Thyroid gland (tissue), 4 donors: ENCODE results near the gene HES1. TPM values are rescaled to one million over a fixed set of nuclear protein-coding genes. Genes with fewer than 3 reads are reported as not detected.

Experiments
- DNase-seq, 2 donors: peaks; one replicate each; pipeline ENCODE4 v3.0.0-alpha.2; 2019
- H3K27ac ChIP-seq, 3 donors: fragments of 200-600 bp; sonication (generic); 1 replicate in 2 of 3; 2 replicates in 1 of 3; pipeline ENCODE4 v1.5.1; 2016 to 2019; ENCODE audit warnings: mild to moderate bottlenecking in 1 of 3, moderate library complexity in 1 of 3
- H3K27me3 ChIP-seq: fragments of 200-600 bp; sonication (generic); one replicate; pipeline ENCODE4 v1.5.1; 2019
- H3K36me3 ChIP-seq, 2 donors: fragments of 200-600 bp; sonication (generic); one replicate each; pipeline ENCODE4 v1.5.1; 2016 to 2019
- H3K4me1 ChIP-seq, 2 donors: fragments of 200-600 bp; sonication (generic); one replicate each; pipeline ENCODE4 v1.5.1; 2017 to 2019
- H3K4me3 ChIP-seq, 3 donors: fragments of 200-600 bp; sonication (generic); replicated peaks in 1 of 3; 1 replicate in 2 of 3; 2 replicates in 1 of 3; pipeline ENCODE4 v1.5.1; 2016; ENCODE audit warnings: mild to moderate bottlenecking in 1 of 3
- H3K9me3 ChIP-seq: fragments of 200-600 bp; sonication (generic); one replicate; pipeline ENCODE4 v1.5.1; 2017
- POLR2A ChIP-seq, 2 donors: fragments of 450-650 bp; IDR thresholded peaks; one replicate each; pipeline ENCODE4 v1.6.1; 2017; ENCODE audit warnings: antibody characterized with exemption in 2 of 2, mild to moderate bottlenecking in 2 of 2, moderate library complexity in 1 of 2
- WGBS, 2 donors: methylation state at CpG; one replicate each; pipeline ENCODE4 v1.1.5; 2017; 5-methylcytosine and 5-hydroxymethylcytosine counted together
- intact Hi-C: fragments of 100-400 bp; cut with DNase I; formaldehyde crosslinking; loops from one replicate; pipeline ENCODE4 v1.15.1; 2023
- total RNA-seq, 4 donors: library from RNA; depleted of rRNA; stranded (reverse); fragments of >200 nt; gene quantifications; one replicate each; pipeline ENCODE4 v1.2.3, GENCODE V29; 2016
- TF ChIP-seq, protein P1 (sequence below), 6 experiments: fragments of 200-600 bp in 3 of 6; fragments of 450-650 bp in 3 of 6; sonication (generic) in 3 of 6; IDR thresholded peaks; one replicate each; pipeline ENCODE4 v1.5.1; 2016 to 2019; ENCODE audit warnings: antibody characterized with exemption in 6 of 6, mild to moderate bottlenecking in 2 of 6, inconsistent platforms in 1 of 6, moderate library complexity in 1 of 6

Gene HES1
- total RNA-seq, 4 donors from 2014 or later = 127 to 193 (median 159) TPM

GRCh38 chr3:194167480-194168282 is 31.7 kb downstream of the HES1 start:
- Histone ChIP-seq H3K27ac (peak overlapping the region in 2 of 3 donors; percentile 66 to 77), H3K4me1 (peaks cover 41 to 42% of the 10 kb centered on the region in 2 donors), H3K36me3 (no peaks in the 10 kb centered on the region), H3K4me3 (no peak overlapping the region), H3K9me3 (no peaks in the 10 kb centered on the region), H3K27me3 (no peaks in the 10 kb centered on the region)
- intact Hi-C loops = no loop called here
- 61 to 63% methylated on average over 5 of the region's 5 CpGs for WGBS, 2 donors
- no peak for DNase-seq
- no peak for TF ChIP-seq POLR2A (IDR thresholded peaks at IDR 0.05)
- TF ChIP-seq, protein P1, sequence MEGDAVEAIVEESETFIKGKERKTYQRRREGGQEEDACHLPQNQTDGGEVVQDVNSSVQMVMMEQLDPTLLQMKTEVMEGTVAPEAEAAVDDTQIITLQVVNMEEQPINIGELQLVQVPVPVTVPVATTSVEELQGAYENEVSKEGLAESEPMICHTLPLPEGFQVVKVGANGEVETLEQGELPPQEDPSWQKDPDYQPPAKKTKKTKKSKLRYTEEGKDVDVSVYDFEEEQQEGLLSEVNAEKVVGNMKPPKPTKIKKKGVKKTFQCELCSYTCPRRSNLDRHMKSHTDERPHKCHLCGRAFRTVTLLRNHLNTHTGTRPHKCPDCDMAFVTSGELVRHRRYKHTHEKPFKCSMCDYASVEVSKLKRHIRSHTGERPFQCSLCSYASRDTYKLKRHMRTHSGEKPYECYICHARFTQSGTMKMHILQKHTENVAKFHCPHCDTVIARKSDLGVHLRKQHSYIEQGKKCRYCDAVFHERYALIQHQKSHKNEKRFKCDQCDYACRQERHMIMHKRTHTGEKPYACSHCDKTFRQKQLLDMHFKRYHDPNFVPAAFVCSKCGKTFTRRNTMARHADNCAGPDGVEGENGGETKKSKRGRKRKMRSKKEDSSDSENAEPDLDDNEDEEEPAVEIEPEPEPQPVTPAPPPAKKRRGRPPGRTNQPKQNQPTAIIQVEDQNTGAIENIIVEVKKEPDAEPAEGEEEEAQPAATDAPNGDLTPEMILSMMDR (IDR thresholded peaks at IDR 0.05) = no peak

GRCh38 chr3:194168994-194169393 is 33.0 kb downstream of the HES1 start:
- DNase-seq = no peak
- TF ChIP-seq, protein P1 (IDR thresholded peaks at IDR 0.05) = no peak
- TF ChIP-seq POLR2A (IDR thresholded peaks at IDR 0.05) = no peak

DNA sequence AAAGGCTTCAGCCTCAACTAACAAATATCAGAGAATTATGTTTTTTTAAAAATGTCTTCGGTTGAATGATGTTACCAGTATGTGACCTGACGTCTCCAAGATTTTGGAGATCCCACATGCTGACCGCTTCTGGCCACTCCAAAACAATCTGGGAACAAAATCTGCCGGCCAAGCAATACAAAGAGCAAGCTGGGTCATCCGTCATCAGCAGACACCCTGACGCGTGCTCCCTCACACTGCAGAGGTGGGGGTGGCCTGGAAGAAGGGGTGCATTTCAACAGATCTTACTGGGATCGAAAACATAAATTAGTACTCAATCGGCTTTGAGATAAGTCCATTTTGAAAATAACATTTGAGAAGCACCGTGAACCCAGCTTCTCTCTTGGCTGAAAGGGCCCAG is 33.6 kb downstream of the HES1 start:
- Histone ChIP-seq H3K9me3 (no peaks in the 10 kb centered on the region), H3K27ac (peak overlapping the region; percentile 65 to 77 (median 68)), H3K27me3 (no peaks in the 10 kb centered on the region), H3K36me3 (no peaks in the 10 kb centered on the region), H3K4me1 (peaks cover 41 to 46% of the 10 kb centered on the region in 2 donors), H3K4me3 (no peak overlapping the region)
- 68 to 76% methylated on average over 10 of the region's 10 CpGs for WGBS, 2 donors
- DNase-seq = peak in 1 of 2 donors; percentile 40
- intact Hi-C loops = no loop called here
- TF ChIP-seq, protein P1 (IDR thresholded peaks at IDR 0.05) = no peak
- TF ChIP-seq POLR2A (IDR thresholded peaks at IDR 0.05) = peak in 1 of 2 donors; percentile 6

More at GRCh38 chr3:194168994-194169393, 33.0 kb downstream of the HES1 start:
- Histone ChIP-seq H3K27ac (peak overlapping the region; percentile 34 to 77 (median 68)), H3K4me1 (peaks cover 41 to 42% of the 10 kb centered on the region in 2 donors), H3K9me3 (no peaks in the 10 kb centered on the region), H3K4me3 (no peak overlapping the region), H3K36me3 (no peaks in the 10 kb centered on the region), H3K27me3 (no peaks in the 10 kb centered on the region)
- WGBS, 2 donors = 89 to 92% methylated on average over 3 of the region's 3 CpGs
- intact Hi-C loops = no loop called here

DNA sequence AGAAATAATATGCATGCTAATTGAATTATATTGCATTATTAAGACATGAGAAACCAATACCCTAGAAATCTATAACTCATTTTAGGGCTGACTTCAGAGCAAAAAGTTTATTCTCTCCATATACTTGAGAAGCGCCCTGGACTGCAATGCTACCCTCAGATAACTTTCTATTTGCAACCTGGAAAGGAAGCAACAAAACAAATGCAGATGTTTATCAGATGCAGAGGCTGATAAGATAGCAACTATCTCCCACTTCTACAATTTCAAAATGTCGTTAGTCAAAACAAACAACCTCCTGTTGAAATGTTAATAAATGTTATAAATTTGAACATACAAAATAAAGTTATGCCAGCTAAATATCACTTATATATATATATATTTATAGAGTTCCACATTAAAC is 34.8 kb downstream of the HES1 start:
- H3K27ac ChIP-seq = no peak overlapping the region
- TF ChIP-seq, protein P1 (IDR thresholded peaks at IDR 0.05) = no peak
- TF ChIP-seq POLR2A (IDR thresholded peaks at IDR 0.05) = no peak
- peaks cover 43 to 49% of the 10 kb centered on the region in 2 donors for H3K4me1 ChIP-seq
- intact Hi-C loops = no loop called here
- H3K27me3 ChIP-seq = no peaks in the 10 kb centered on the region
- WGBS, 2 donors = 59 to 89% methylated on average over 2 of the region's 2 CpGs
- no peak overlapping the region for H3K4me3 ChIP-seq
- no peaks in the 10 kb centered on the region for H3K9me3 ChIP-seq
- DNase-seq = no peak
- no peaks in the 10 kb centered on the region for H3K36me3 ChIP-seq

DNA sequence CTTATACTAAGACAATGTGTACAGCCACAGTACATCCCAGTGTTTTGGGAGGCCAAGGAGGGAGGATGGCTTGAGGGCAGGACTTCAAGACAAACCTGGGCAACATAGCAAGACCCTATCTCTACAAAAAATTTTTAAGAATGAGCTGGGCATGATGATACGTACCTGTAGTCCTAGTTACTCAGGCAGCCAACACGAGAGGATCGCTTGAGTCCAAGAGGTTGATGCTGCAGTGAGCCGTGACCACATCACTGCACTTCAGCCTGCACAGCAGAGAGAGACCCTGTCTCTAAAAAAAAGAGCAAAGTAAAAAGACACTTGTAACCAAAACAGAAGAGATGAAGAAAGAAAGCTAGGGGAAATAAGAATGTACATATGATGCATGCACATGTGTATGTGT is 38.5 kb downstream of the HES1 start:
- Histone ChIP-seq H3K4me1 (peaks cover 18 to 32% of the 10 kb centered on the region in 2 donors), H3K27ac (peak overlapping the region in 2 of 3 donors; percentile 22 to 53), H3K27me3 (no peaks in the 10 kb centered on the region), H3K36me3 (no peaks in the 10 kb centered on the region), H3K9me3 (no peaks in the 10 kb centered on the region), H3K4me3 (no peak overlapping the region)
- DNase-seq = peak; percentile 76 to 86
- intact Hi-C loops = no loop called here
- 37 to 50% methylated on average over 4 of the region's 4 CpGs for WGBS, 2 donors
- TF ChIP-seq, protein P1 (IDR thresholded peaks at IDR 0.05) = no peak
- TF ChIP-seq POLR2A (IDR thresholded peaks at IDR 0.05) = no peak
